ENCODE measurements around the gene GDPGP1. TPM values are rescaled to one million over a fixed set of nuclear protein-coding genes. Genes with fewer than 3 reads are reported as not detected.

Gene GDPGP1
- total and polyA plus RNA-seq, 9 of the 15 experiments (the other 6 are each of a cell fraction or from before 2014, with no cell fraction given), result 0.78 to 6.1 (median 2.8) TPM

GRCh38 chr15:90265271-90266060 lies 31.5 kb downstream of the GDPGP1 start, which contains the start of gene NGRN:
TSS of gene NGRN (plus strand) at chr15:90265672. CDS start at chr15:90265713, 41 bp downstream.
- WGBS (ENCODE audit: insufficient coverage, low coverage, missing lambda C conversion rate), result under 1% methylated on average over 56 of the region's 59 CpGs
- Histone ChIP-seq H3K9ac (ENCODE audit: insufficient read depth in 1 of 2, low read depth in 2 of 2, low read length in 2 of 2) (peak within 1 kb of the TSS; percentile 83 to 90), H3K36me3 (ENCODE audit: control insufficient read depth, insufficient read depth, low read length) (peaks cover 28% of the 10 kb centered on the region), H2AFZ (ENCODE audit: low read depth, low read length) (peak within 1 kb of the TSS; percentile 93), H3K4me1 (replicated peaks in 1 of 2; ENCODE audit: control insufficient read depth in 2 of 2, insufficient read depth in 2 of 2, low read length in 2 of 2) (peaks cover 14 to 18% of the 10 kb centered on the region in 2 experiments), H3K79me2 (ENCODE audit: control insufficient read depth, insufficient read depth, low read length) (peaks cover 60% of the 10 kb centered on the region), H3K9me3 (replicated peaks; ENCODE audit: control insufficient read depth, insufficient read depth, low read depth, low read length) (no peaks in the 10 kb centered on the region), H3K4me3 (peak within 1 kb of the TSS; percentile 64), H3K27ac (ENCODE audit: extremely low read depth, low read depth, low read length) (peak within 1 kb of the TSS; percentile 86), H3K9me1 (ENCODE audit: control insufficient read depth, insufficient read depth, low read length) (no peaks in the 10 kb centered on the region), H4K20me1 (replicated peaks; ENCODE audit: control insufficient read depth, insufficient read depth, low read length) (no peaks in the 10 kb centered on the region; the same call in 1 of the 2 replicates), H3K4me2 (ENCODE audit: insufficient read depth, low read length) (peak within 1 kb of the TSS; percentile 91), H3K27me3 (ENCODE audit: control insufficient read depth in 2 of 2, insufficient read depth in 2 of 2, low read length in 2 of 2) (no peaks in the 10 kb centered on the region)
- intact Hi-C loops (cut with micrococcal nuclease) (loop anchor here (2.0 kb wide), 1 partner anchor 31 kb away; the partner anchor contains the start of gene GDPGP1), in situ Hi-C loops (cut with MboI) (loop anchor here (5.0 kb wide), 1 partner anchor 113 kb away; no protein-coding TSS in a partner anchor)
- ChIA-PET POLR2A (interaction anchor here (0.6 to 1.0 kb wide), 7 partner anchors 8 to 608 kb away, joined by 3 to 4 read pairs (median 3); partner anchors contain the start of gene TTLL13), CTCF (ENCODE audit: low intra/inter-chr PET ratio) (no interaction called here)
- no TSS peak for BruUV-seq (replicated peaks)
- FAIRE-seq, result peak; percentile 93
- peak; percentile 95 for ATAC-seq
- DNase-seq (ENCODE audit: extremely low read depth in 1 of 4, low spot score in 3 of 4), result peak; percentile 89 to 94 (median 91)
- TF ChIP-seq ARNT (IDR thresholded peaks at IDR 0.05) (no peak; a peak in 1 of 4 replicates), KDM4B (IDR thresholded peaks at IDR 0.05; ENCODE audit: borderline replicate concordance in 2 of 2, low read depth in 1 of 2) (peak in 1 of 2 experiments; percentile 88; a peak in 1 of 4 replicates), NFIC (IDR thresholded peaks at IDR 0.05) (peak; percentile 45), ZNF146 (CRISPR knock-in tag; IDR thresholded peaks at IDR 0.05; ENCODE audit: unreplicated experiment) (no peak), TEAD4 (IDR thresholded peaks at IDR 0.05; ENCODE audit: low read length) (peak; percentile 43; the same call in 1 of the 2 replicates), TEAD4 (CRISPR knock-in tag; IDR thresholded peaks at IDR 0.05; ENCODE audit: borderline replicate concordance) (no peak), ZNF583 (CRISPR knock-in tag; IDR thresholded peaks at IDR 0.05) (0 out of 2 replicates have a peak, but pooled peaks have one; percentile 18), CREB3L1 (IDR thresholded peaks at IDR 0.05; ENCODE audit: borderline replicate concordance, low read depth) (peak; percentile 82), ELF2 (CRISPR knock-in tag; IDR thresholded peaks at IDR 0.05) (peak; percentile 73; the same call in 1 of the 2 replicates), SNRNP70 (optimal IDR thresholded peaks at IDR 0.05; ENCODE audit: low read depth, low read length) (no peak), AFF4 (CRISPR knock-in tag; IDR thresholded peaks at IDR 0.05) (0 out of 2 replicates have a peak, but pooled peaks have one; percentile 73), ZNF324 (CRISPR knock-in tag; IDR thresholded peaks at IDR 0.05) (no peak; the same call in 1 of the 2 replicates), MYC (IDR thresholded peaks at IDR 0.05; ENCODE audit: low read depth, low read length) (peak; percentile 91), MYC (CRISPR knock-in tag; IDR thresholded peaks at IDR 0.05; ENCODE audit: borderline replicate concordance, low read depth) (peak; percentile 78; the same call in 1 of the 2 replicates), TAF9B (IDR thresholded peaks at IDR 0.05; ENCODE audit: partially characterized antibody) (peak; percentile 95), GABPB1 (CRISPR knock-in tag; IDR thresholded peaks at IDR 0.05) (peak; percentile 93), SP1 (CRISPR knock-in tag; IDR thresholded peaks at IDR 0.05) (0 out of 2 replicates have a peak, but pooled peaks have one; percentile 27)

Measured in K562 (cell line).